Measurements from ENCODE around the gene CHRND.

CHRND gene

DNA sequence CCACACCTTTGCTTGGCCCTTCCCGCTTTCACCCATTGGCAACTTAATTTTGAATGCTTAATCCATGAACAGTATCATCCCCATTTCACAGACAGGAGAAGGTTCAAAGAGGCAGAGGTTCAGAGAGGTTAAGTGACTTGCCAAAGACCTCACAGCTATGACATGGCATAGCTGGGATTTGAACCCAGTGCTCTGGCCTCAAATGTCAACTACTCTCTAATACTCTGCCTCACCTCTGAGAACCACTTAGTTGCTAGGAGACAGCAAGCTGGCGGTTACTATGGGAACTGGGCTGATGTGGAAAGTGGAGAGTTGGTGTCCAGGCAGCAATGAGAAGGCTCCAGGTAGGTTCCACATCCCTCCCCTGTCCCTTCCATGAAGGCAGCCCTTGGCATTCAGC, 21.5 kb upstream of the CHRND start:
- DNase-seq, result peak; percentile 40

DNA sequence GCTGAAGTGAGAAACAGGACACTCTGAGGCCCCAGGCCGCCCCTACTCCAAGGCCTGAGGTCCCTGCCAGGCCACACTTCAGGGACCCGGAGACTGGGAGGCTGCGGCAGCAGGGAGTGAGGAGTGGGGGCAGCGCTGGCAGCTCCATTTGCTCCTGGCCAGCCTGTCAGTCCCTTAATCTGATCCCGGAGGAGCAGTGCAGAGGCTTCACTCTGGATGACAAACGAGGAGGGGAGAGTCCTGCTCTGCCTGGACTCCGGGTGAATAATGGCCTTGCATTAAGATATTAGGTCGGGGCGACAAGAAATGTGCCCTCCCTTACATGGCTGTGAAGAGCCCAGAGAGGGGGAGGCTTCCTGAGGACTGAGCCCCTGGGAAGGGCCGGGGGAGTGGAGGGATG, 20.1 kb upstream of the CHRND start:
- no peak for DNase-seq

DNA sequence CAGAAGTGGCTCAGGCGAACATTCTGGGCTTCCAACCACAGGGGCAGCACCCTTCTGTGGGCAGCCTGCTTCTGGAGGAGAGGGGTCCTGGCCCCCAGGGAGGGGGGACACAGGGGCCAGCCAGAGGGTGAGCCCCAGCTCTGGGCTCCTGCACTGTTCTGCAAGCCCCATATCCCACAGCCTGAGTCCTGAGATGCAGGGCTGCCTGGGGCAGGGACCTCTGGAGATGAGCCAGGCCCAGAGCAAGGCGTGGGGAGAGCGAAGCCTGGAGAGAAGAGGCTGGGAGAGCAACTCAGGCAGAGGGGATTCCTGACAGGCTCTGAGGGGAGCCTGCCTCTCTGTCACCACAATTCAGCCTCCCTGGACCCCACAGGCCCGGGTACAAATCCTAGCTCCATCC, 19.3 kb upstream of the CHRND start:
- DNase-seq, result no peak

DNA sequence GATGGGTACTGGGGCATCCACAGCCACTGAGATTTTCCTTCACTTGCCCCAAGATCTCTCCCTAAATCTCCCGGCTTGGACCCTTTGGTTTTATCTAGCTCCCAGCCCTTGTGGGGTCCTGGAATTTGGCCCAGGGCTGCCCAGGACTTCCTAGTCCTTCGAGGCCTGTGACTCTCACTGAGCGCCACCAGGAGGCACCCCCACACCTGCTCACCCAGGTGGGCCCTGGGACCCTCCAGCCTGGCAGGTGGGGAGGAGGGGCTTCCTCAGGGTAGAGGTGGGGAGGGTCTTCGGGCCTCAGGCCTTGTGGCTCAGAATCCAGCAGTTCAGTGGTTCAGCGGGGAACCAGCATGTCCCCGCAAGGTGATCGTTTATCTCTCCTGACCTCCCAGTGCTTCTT, 17.7 kb upstream of the CHRND start:
- DNase-seq, result no peak

DNA sequence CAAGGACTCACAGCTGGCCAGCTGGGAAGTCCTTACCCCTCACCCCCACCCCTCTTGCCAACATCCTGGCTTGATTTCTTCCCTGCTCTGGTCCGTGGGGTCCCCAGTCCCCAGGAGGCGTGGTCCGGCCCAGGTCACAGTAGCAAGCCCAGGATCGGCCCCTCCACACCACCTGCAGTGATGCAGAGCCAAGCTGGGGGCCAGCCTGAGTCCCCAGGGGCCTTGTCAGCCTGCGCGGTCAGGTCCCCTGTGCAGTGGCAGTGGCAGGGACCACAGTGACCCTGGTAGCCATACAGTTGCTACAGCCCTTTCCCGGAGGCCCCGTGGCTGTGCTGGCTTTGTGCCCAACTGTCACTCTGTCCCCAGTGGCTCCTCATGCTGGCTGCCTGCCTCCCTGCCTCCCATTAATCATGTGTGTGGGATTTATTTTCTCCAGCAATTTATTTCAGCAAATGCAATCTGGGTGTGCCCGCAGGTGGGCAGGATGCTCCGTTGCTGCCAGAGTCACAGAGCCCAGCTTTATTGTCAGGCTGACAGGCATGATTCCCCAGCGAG, 14.5 kb upstream of the CHRND start:
- no peak for DNase-seq

DNA sequence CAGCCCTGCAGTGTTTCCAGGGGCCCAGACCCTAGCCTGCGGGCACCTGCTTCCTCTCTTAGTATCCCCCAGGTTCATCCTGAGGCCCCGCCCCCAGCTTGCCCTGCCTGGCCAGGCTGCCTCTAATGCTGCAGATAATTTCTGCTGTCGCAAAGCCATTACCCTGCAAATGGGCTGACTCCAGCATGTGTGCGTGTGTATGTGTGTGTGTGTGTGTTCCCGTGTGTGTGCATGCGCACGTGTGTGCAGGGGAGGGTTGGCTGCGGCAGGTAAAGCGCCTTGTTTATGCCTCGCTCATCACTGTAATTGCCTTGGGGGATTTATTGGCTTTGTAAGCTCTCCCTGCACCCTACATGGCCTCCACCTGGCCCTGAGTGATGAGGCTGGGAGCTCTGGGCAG, 13.4 kb upstream of the CHRND start:
- DNase-seq, result no peak

DNA sequence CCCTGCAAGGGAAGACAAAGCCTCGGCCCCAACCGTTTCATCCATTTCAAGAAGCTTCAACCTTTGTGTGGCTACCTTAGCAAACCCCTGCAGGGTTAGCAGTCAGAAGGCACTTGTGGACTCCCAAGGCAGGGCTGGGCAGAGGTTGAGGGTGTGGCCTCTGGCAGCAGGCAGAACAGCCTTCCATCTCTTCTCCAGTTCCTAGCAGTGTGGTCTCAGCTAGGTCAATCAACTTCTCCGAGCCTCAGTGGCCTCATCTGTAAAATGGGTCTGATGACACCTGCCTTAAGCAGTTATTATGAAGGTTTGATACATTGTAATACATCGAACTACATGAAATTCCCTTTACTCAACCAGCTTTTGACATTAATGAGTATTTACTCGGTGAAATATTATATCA, 12.6 kb upstream of the CHRND start:
- DNase-seq, result no peak

DNA sequence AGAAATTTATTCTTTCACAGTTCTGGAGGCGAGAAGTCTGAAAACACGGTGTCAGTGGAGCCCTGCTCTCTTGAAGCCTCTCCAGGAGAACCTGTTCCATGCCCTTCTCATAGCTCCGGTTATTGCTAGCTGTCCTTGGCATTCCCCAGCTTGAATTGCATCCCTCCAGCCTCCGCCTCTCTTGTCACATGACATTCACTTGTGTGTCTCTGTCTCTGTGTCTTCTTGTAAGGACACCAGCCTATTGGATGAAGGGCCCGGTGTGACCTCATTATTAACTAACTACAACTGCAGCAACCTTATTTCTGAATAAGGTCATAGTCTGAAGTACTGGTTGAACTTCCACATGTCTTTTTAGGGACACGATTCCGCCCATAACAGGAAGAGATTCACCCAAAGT, 10.3 kb upstream of the CHRND start:
- no peak for DNase-seq

DNA sequence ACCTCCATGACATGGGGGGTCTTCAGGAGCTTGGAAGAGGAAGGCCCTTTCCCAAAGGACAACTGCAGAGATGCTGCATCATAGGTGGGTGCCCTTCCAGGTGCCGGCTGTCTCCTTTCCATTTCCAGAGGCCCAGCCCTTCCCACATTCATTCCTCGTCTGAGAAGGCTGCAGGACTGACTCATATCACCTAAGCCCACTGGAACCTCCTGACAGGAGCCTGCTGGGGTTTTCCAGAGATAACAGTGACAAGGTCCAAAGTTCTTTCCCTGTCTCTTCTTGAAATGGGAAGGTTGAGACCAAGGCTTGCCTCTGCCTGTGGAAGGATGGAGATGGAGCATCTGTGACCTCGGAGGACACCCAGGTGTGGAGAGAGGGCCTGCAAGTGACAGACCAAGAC, 9.4 kb upstream of the CHRND start:
- DNase-seq, result no peak

DNA sequence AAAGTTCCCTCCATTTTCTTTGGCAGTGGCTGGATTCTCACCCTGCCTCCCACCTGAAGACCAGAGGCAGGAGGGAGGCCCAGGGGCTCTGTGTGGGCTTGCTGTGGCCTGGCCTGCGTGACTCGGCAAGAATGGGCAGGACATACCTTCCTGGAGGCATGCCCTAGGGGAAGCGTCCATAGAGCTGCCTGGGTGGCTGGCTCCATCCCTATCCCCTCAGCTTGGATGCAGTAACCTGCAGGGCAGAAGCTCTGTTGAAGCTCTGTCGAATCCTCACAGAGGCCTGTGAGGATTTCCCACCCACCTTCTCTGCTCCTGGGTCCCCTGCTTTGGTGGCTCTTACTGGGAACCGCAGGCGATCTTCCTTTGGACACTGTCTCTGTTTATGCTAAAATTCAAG, 7.1 kb upstream of the CHRND start:
- no peak for DNase-seq

DNA sequence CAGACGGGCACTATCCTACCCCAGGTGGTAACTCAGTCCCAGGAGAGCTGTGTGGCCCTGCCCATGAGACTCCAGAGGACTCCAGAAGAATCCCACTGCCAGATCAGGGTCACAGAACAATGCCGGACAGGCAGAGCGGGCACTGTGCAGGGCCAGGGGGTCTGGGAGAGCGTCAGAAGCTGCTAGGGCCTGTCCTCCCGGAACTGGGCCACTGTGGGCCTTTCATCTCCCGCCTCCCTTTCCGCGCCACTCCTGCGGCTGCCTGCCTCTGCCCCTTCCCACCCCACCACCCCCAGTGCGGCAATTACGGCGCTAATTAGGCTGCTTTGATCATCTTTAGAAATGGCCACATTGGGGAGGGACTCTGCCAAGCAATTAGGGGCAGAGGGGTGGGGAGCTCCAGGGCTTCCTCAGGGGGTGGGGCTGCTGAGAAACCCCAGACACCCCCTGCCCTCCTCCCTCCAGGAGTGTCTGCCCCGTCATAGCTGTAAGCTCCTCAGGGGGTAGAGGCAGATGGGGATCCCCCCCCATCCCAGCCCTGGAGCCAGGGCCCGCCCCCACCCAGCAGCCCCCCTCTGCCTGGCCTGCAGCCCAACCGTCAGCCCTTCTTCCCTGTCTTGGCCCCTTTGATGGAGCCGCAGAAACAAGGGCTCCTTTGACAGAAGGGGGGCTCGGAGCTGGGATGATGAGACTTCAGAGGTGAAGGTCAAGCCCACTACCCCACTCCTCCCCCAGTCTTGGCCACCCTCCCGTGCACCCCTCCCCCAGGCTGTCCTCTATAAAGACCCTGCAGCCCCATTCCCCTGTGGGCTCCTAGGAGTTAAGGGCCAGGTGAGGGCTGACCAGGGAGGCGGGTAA, 6.2 kb upstream of the CHRND start, which contains the start of gene PRSS56:
Gene PRSS56, plus strand, starts transcription at position 808 of the 858 bp plus-strand sequence. CDS start 211 bp downstream, outside the sequence.
- DNase-seq, result no peak

DNA sequence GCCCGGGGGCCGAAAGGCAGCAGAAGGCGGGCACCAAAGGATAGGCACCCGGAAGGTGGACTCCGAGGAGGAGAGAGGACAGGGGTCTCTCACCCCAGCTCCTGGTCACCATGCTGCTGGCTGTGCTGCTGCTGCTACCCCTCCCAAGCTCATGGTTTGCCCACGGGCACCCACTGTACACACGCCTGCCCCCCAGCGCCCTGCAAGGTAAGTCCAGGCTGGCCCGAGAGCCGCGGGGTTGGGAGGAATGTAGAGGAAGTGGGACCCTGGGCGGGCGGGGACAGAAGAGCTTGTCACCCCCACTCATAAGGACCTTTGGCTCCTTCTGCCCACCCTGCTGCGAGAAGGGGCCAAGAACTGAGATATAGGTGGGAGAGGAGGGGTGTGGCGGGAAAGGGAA, 5.5 kb upstream of the CHRND start:
- no peak for DNase-seq

DNA sequence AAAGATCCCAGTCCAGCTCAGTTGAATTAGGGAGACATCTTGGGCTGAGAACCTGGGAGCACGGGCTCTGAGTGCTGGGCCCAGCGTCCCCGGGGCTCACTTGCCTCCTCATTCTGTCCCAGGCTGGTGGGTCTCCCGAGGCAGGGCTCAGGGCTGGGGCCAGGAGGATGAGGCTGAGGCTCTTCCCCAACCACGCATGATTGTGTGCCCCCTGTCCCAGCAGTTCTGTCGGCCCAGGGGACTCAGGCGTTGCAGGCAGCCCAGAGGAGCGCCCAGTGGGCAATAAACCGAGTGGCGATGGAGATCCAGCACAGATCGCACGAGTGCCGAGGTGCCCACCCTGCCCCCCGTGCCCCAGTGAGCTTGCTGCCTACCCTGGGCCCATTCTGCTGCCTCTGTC, 4.9 kb upstream of the CHRND start:
- DNase-seq, result no peak

DNA sequence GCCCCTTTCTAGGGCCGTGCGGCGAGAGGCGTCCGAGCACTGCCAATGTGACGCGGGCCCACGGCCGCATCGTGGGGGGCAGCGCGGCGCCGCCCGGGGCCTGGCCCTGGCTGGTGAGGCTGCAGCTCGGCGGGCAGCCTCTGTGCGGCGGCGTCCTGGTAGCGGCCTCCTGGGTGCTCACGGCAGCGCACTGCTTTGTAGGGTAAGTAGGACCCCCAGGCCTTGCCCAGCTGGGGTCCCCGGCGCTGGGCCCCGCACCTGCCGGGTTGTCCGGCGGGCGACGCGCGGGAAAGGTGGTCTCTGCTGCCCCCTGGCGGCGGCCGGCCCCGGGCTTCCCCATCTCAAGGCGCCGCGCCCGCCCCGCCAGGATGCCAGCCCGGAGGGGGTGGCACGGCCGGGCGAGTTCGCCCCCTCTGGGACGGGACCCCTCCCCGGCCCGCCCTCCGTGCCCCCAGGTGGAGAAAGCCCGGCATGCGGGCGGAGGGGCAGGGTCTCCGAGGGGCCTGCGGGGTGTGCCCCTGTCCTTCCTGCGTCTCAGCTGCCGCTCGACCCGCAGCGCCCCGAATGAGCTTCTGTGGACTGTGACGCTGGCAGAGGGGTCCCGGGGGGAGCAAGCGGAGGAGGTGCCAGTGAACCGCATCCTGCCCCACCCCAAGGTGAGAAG, 3.9 kb upstream of the CHRND start:
- DNase-seq, result no peak

DNA sequence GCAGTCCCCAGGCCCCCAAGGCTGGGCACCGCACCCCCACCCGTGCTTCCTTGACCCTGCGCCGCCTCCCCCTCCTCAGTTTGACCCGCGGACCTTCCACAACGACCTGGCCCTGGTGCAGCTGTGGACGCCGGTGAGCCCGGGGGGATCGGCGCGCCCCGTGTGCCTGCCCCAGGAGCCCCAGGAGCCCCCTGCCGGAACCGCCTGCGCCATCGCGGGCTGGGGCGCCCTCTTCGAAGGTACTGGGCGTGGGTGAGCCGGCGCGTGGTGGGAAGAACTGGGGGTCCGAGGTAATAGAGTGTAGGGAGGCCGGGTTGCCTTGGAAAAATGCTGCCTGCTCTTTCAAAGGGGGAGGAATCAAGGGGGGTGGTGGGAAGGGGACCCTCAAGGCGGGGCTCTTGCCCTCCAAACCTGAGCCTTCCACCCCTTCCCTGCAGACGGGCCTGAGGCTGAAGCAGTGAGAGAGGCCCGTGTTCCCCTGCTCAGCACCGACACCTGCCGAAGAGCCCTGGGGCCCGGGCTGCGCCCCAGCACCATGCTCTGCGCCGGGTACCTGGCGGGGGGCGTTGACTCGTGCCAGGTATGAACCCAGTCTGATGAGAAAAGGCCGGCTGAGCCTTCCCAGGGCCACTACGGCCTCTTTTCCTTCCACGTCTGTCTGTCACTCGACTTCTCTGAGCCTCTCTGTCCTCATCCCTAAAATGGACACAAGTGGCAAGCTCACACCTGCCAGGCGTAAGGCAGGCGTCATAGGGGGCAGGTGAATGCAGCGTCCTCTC, 3.1 kb upstream of the CHRND start:
- DNase-seq, result no peak

DNA sequence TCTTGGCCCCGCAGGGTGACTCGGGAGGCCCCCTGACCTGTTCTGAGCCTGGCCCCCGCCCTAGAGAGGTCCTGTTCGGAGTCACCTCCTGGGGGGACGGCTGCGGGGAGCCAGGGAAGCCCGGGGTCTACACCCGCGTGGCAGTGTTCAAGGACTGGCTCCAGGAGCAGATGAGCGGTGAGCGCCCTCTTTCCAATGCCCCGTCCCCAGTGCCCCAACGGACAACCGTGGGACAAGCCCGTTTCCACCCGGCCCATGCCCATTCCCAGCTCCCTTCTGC, 2.6 kb upstream of the CHRND start:
- no peak for DNase-seq

DNA sequence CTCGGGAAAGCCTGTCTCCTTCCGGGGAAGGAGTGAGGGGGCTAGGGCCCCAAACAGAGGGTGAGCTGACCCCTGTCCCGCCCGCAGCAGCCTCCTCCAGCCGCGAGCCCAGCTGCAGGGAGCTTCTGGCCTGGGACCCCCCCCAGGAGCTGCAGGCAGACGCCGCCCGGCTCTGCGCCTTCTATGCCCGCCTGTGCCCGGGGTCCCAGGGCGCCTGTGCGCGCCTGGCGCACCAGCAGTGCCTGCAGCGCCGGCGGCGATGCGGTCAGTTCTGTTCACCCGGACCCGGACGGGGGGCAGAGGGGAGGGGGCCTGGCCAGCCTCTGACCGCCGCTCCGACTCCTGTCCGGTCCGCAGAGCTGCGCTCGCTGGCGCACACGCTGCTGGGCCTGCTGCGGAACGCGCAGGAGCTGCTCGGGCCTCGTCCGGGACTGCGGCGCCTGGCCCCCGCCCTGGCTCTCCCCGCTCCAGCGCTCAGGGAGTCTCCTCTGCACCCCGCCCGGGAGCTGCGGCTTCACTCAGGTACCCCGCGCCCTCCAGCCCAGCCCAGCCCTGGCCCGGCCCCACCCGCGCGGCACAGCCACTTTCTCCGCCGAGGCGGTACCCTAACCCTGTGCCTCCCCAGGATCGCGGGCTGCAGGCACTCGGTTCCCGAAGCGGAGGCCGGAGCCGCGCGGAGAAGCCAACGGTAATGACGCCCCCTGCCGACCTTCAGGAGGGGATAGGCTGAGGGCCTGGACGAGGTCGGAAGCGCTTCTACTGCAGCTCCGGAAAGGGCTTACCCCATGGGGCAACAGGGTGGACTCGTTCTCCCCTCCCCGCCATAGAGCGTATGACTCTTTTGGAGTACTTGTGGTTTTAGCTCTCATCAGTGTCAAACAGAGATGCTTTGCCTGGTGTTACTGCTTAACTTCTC, 2.0 kb upstream of the CHRND start:
- DNase-seq, result peak; percentile 10

DNA sequence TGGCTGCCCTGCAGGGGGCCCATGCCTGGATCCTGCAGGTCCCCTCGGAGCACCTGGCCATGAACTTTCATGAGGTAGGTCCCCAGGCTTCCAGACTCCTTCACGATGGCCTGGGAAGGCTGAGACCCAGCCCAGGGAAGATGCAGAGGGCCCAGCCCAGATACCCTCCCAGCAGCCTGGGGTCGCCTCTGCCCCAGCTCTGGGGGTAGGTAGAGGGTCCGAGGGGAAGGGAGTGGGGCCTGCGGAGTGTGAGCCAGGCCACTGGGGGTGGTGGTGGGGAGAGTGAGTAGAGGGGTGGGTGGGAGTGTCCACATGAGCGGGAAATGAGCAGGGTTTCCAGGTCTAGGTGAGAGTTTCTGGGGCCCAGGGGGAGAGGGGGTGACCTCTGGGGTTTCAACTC, 1.2 kb upstream of the CHRND start:
- DNase-seq, result no peak

DNA sequence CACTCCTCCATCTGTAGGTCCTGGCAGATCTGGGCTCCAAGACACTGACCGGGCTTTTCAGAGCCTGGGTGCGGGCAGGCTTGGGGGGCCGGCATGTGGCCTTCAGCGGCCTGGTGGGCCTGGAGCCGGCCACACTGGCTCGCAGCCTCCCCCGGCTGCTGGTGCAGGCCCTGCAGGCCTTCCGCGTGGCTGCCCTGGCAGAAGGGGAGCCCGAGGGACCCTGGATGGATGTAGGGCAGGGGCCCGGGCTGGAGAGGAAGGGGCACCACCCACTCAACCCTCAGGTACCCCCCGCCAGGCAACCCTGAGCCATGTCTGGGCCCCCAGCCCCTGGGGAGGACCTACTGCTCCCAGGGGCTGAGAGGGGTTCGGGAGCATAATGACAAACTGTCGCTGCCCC, 761 bp upstream of the CHRND start:
- DNase-seq, result no peak

DNA sequence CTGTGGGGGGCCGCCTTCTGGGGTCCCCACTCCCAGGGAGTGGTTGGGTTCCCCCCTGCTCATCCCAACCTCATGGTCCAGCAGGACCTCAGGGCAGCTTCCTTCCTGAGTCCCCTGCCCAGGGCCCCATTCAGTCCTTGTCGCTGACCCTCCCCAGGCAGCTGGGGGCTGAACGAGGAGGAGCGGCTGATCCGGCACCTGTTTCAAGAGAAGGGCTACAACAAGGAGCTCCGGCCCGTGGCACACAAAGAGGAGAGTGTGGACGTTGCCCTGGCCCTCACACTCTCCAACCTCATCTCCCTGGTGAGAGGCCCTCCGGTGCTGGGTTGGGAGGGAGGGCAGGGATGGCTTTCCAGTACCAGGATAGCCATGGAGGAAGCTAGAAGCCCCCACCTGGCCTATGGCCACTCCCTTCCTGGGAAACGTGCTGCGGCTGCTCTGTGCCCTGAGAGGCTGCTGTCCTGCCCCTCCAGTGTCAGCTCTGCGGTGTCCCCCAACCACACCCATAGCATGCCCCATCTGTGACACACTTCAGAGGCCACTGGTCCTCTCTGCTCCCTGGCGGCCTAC, 497 bp downstream of the CHRND start:
- DNase-seq, result no peak

DNA sequence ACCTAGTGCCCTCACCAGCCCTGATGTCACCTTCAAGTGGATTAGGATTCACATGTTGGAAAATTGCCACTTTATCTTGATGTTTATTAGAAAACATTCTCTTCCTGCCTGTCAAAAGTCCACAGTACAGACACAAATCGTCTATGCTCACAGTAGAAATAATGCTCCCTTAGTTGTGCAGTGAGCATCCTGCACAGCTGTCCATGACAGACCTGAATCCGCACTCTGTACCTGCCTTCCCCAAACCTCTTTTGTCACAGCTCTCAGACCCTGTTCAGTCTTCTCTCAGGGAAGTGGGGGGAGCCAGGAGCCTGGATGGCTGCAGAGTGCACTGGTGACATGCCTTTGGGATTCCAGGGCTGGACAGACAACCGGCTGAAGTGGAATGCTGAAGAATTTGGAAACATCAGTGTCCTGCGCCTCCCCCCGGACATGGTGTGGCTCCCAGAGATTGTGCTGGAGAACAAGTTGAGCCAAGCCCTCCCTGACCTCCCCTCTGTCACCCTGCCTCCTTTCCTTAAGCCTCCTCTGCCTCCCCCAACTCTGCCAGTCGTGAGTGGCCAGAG, 2.0 kb downstream of the CHRND start:
- DNase-seq, result no peak

All from DMS79 (cell line).